SK-N-SH (cell line): ENCODE measurements around the gene CCDC71. TPM values are rescaled to one million over a fixed set of nuclear protein-coding genes. Genes with fewer than 3 reads are reported as not detected.
A peak's percentile ranks its signal among the peaks of the same experiment; 100 is the strongest.

Source experiments
- CTCF ChIA-PET: fragments of 300-600, 350-600 bp; formaldehyde crosslinking; extraction: SDS; loops from one replicate; lab custom pipeline; 2021; lab: Yijun Ruan, JAX
- POLR2A ChIA-PET: fragments of 350-600 bp; sonication (Branson Sonifier 250); formaldehyde crosslinking; extraction: SDS; loops from one replicate; lab custom pipeline; 2020; ENCODE audit warnings: antibody characterized with exemption, inconsistent platforms; lab: Yijun Ruan, JAX
- DNase-seq: peaks from one replicate; pipeline ENCODE4 v3.0.0; 2012
- H2AFZ ChIP-seq: fragments of 200-600 bp; sonication (generic); 2 replicates; pipeline ENCODE4 v1.8.1; 2016; ENCODE audit warnings: antibody characterized with exemption, mild to moderate bottlenecking, low read depth
- H3F3A ChIP-seq: fragments of 200-600 bp; sonication (generic); replicated peaks from 2 replicates; pipeline ENCODE3; 2016; ENCODE audit warnings: antibody characterized with exemption, mild to moderate bottlenecking; ENCODE audit not compliant: insufficient read depth
- H3K27ac ChIP-seq, 2 experiments: fragments of 200-500 bp in 1 of 2; fragments of 200-600 bp in 1 of 2; sonication (Bioruptor generic) in 1 of 2; sonication (generic), shearing (Covaris generic) in 1 of 2; 2 replicates each; pipeline versions ENCODE4 v1.5.1 to v1.6.1; 2014 to 2016; ENCODE audit warnings: low read depth in 2 of 2, inconsistent platforms in 1 of 2, low read length in 1 of 2, mild to moderate bottlenecking in 1 of 2, mixed read lengths in 1 of 2
- H3K27me3 ChIP-seq: fragments of 200-600 bp; sonication (generic), shearing (Covaris generic); 2 replicates; pipeline ENCODE4 v1.6.1; 2016; ENCODE audit warnings: mixed run types; ENCODE audit not compliant: insufficient read depth
- H3K36me3 ChIP-seq, 2 experiments: fragments of 200-500 bp in 1 of 2; fragments of 200-600 bp in 1 of 2; sonication (Bioruptor generic) in 1 of 2; sonication (generic) in 1 of 2; replicated peaks in 1 of 2; 2 replicates each; pipeline versions ENCODE3 to v1.5.1; 2014 to 2016; ENCODE audit warnings: low read length in 1 of 2, mild to moderate bottlenecking in 1 of 2; ENCODE audit not compliant: insufficient read depth in 2 of 2, control insufficient read depth in 1 of 2
- H3K4me1 ChIP-seq, 2 experiments: fragments of 200-500 bp in 1 of 2; fragments of 200-600 bp in 1 of 2; sonication (Bioruptor generic) in 1 of 2; sonication (generic), shearing (Covaris generic) in 1 of 2; 2 replicates each; pipeline versions ENCODE4 v1.5.1 to v1.6.1; 2014 to 2016; ENCODE audit warnings: low read depth in 1 of 2, low read length in 1 of 2, mixed run types in 1 of 2; ENCODE audit not compliant: insufficient read depth in 2 of 2, control insufficient read depth in 1 of 2
- H3K4me2 ChIP-seq: fragments of 200-600 bp; sonication (generic), shearing (Covaris generic); 2 replicates; pipeline ENCODE4 v1.6.1; 2017; ENCODE audit warnings: mixed run types
- H3K4me3 ChIP-seq, 2 experiments: fragments of 200-500 bp in 1 of 2; fragments of 200-600 bp in 1 of 2; sonication (Bioruptor generic) in 1 of 2; sonication (generic), shearing (Covaris generic) in 1 of 2; 2 replicates each; pipeline versions ENCODE4 v1.5.1 to v1.8.1; 2014 to 2016; ENCODE audit warnings: low read depth in 2 of 2, inconsistent platforms in 1 of 2, low read length in 1 of 2, mild to moderate bottlenecking in 1 of 2, mixed read lengths in 1 of 2, moderate library complexity in 1 of 2
- H3K79me2 ChIP-seq: fragments of 200-600 bp; sonication (generic); 2 replicates; pipeline ENCODE4 v1.8.1; 2017; ENCODE audit warnings: mild to moderate bottlenecking; ENCODE audit not compliant: insufficient read depth
- H3K9ac ChIP-seq: fragments of 200-600 bp; sonication (generic); 2 replicates; pipeline ENCODE4 v1.6.1; 2017; ENCODE audit warnings: mixed run types
- H3K9me2 ChIP-seq: fragments of 200-600 bp; sonication (generic); 2 replicates; pipeline ENCODE4 v1.6.1; 2017; ENCODE audit warnings: mixed run types
- H3K9me3 ChIP-seq: fragments of 200-600 bp; sonication (generic); 2 replicates; pipeline ENCODE4 v1.6.1; 2017; ENCODE audit warnings: mixed run types, mild to moderate bottlenecking, moderate library complexity
- H4K20me1 ChIP-seq: fragments of 200-600 bp; sonication (generic); 2 replicates; pipeline ENCODE4 v1.6.1; 2017; ENCODE audit warnings: mild to moderate bottlenecking, mixed run types; ENCODE audit not compliant: insufficient read depth
- EP300 ChIP-seq, 2 experiments: IDR thresholded peaks; 2 replicates each; pipeline versions ENCODE4 v1.4.0 to v1.6.1; 2012; ENCODE audit warnings: borderline replicate concordance in 1 of 2, low read depth in 1 of 2, low read length in 1 of 2
- EZH2phosphoT487 ChIP-seq: fragments of 200-600 bp; sonication (generic); IDR thresholded peaks from 2 replicates; pipeline ENCODE4 v1.6.1; 2017; ENCODE audit warnings: low read depth, mixed run types, mild to moderate bottlenecking, antibody characterized with exemption, moderate library complexity, borderline replicate concordance
- FOSL2 ChIP-seq: IDR thresholded peaks from 2 replicates; pipeline ENCODE4 v1.4.0; 2012; ENCODE audit warnings: low read depth, mild to moderate bottlenecking, moderate library complexity, borderline replicate concordance
- FOXJ3 ChIP-seq: sonication (generic); formaldehyde crosslinking; IDR thresholded peaks from 2 replicates; pipeline ENCODE4 v1.5.1; 2020; ENCODE audit warnings: mild to moderate bottlenecking, missing genetic modification reagents
- FOXM1 ChIP-seq: IDR thresholded peaks from 2 replicates; pipeline ENCODE4 v1.4.0; 2012; ENCODE audit warnings: low read depth, mild to moderate bottlenecking
- IRF3 ChIP-seq: fragments of 150-350 bp; IDR thresholded peaks from 2 replicates; pipeline ENCODE4 v1.6.1; 2016; ENCODE audit warnings: mild to moderate bottlenecking, low read depth, low read length
- MAX ChIP-seq: IDR thresholded peaks from 2 replicates; pipeline ENCODE4 v1.4.0; 2012; ENCODE audit warnings: low read depth
- MXI1 ChIP-seq: IDR thresholded peaks from 2 replicates; pipeline ENCODE4 v1.6.1; 2012; ENCODE audit warnings: mild to moderate bottlenecking, low read depth, low read length, improper control_type of control experiment
- PBX3 ChIP-seq: IDR thresholded peaks from 2 replicates; pipeline ENCODE4; 2012
- POLR2AphosphoS5 ChIP-seq: IDR thresholded peaks from 2 replicates; pipeline ENCODE4 v1.6.1; 2012; ENCODE audit warnings: low read depth, low read length
- REST ChIP-seq: IDR thresholded peaks from 2 replicates; pipeline ENCODE4 v1.6.1; 2012; ENCODE audit warnings: mild to moderate bottlenecking, low read depth, low read length, moderate library complexity
- SMC3 ChIP-seq: IDR thresholded peaks from 2 replicates; pipeline ENCODE4 v1.6.1; 2012; ENCODE audit warnings: low read depth, low read length, improper control_type of control experiment
- TCF12 ChIP-seq: IDR thresholded peaks from 2 replicates; pipeline ENCODE4 v1.4.0; 2012
- TEAD4 ChIP-seq: IDR thresholded peaks from 2 replicates; pipeline ENCODE4 v1.4.0; 2012; ENCODE audit warnings: mild to moderate bottlenecking, borderline replicate concordance; ENCODE audit not compliant: insufficient read depth
- ZBTB33 ChIP-seq: IDR thresholded peaks from 2 replicates; pipeline ENCODE4 v1.4.0; 2012; ENCODE audit warnings: low read depth, borderline replicate concordance
- WGBS: methylation state at CpG from one replicate; pipeline ENCODE4 v1.1.6; 2017; ENCODE audit warnings: low lambda C conversion rate; 5-methylcytosine and 5-hydroxymethylcytosine counted together
- polyA plus RNA-seq, 3 experiments: library from polyadenylated mRNA; depleted of rRNA; stranded (reverse); fragments of >200 nt; gene quantifications; 2 replicates each; pipeline ENCODE4 v1.2.3, GENCODE V29; 2012

CCDC71 gene
- polyA plus RNA-seq, 1 of the 3 experiments (the other 2 are of a cell fraction), result 40.9 TPM

GRCh38 chr3:49119439-49119838, 46.7 kb downstream of the CCDC71 start:
- H3K27me3 ChIP-seq, result no peaks in the 10 kb centered on the region
- H3K27ac ChIP-seq, result peak overlapping the region; percentile 96 to 98; a peak in 3 of 4 replicates
- no peaks in the 10 kb centered on the region for H4K20me1 ChIP-seq
- CTCF ChIA-PET, result interaction anchor here (1.8 to 4.0 kb wide), 2 partner anchors 12 to 25 kb away, joined by 6 to 26 read pairs; partner anchors contain the start of genes LAMB2 and QRICH1
- TF ChIP-seq MAX, result no peak
- no peak for TF ChIP-seq TCF12
- no peak for TF ChIP-seq FOXJ3 (CRISPR knock-in tag)
- TF ChIP-seq ZBTB33, result no peak
- TF ChIP-seq EP300 (IDR thresholded peaks at IDR 0.05; ENCODE audit: borderline replicate concordance in 1 of 2, low read depth in 1 of 2, low read length in 1 of 2), result no peak
- no peak for TF ChIP-seq EZH2phosphoT487
- no peak for TF ChIP-seq POLR2AphosphoS5
- TF ChIP-seq TEAD4, result no peak
- no peak for TF ChIP-seq PBX3
- TF ChIP-seq MXI1, result no peak
- no peak for TF ChIP-seq FOXM1
- TF ChIP-seq IRF3, result no peak
- no peak for TF ChIP-seq REST
- TF ChIP-seq FOSL2, result no peak
- no peak for TF ChIP-seq SMC3
- POLR2A ChIA-PET, result interaction anchor here (1.8 to 4.0 kb wide), 3 partner anchors 14 to 98 kb away, joined by 5 to 25 read pairs (median 16); partner anchors contain the start of genes LAMB2, NDUFAF3 and QRICH1
- H3K4me1 ChIP-seq, result peaks cover 7 to 19% of the 10 kb centered on the region in 2 experiments; a peak in 2 of 4 replicates
- peaks cover 31% of the 10 kb centered on the region for H3K79me2 ChIP-seq
- no peaks in the 10 kb centered on the region for H3K9me2 ChIP-seq
- H3K4me2 ChIP-seq, result peak overlapping the region; percentile 100
- H3K36me3 ChIP-seq, result peaks cover 36 to 72% of the 10 kb centered on the region in 2 experiments
- H3K9me3 ChIP-seq, result no peaks in the 10 kb centered on the region
- peaks cover 36% of the 10 kb centered on the region for H3F3A ChIP-seq
- 0% methylated on average over 1 of the region's 3 CpGs for whole genome bisulfite sequencing
- no peak overlapping the region for H2AFZ ChIP-seq
- no peak for DNase-seq
- H3K9ac ChIP-seq, result peak overlapping the region; percentile 89
- H3K4me3 ChIP-seq, result peak overlapping the region; percentile 95 to 100
